GM13977 (cell line): ENCODE measurements around the gene ATE1.
"Not testable (repeated sequence)": the region's sequence is repeated elsewhere in the genome, so short reads cannot be mapped to it uniquely, and the experiment has no call there.

Source experiments
- DNase-seq: peaks from one replicate; pipeline ENCODE4 v3.0.0; 2012; ENCODE audit warnings: low spot score
- in situ Hi-C: fragments of 300-500 bp; cut with MboI; formaldehyde crosslinking; loops from one replicate; pipeline ENCODE4 v1.12.0; 2022; ENCODE audit warnings: low sequenced_read_pairs, low pct_unique_long_range_greater_than_20kb, mixed read lengths, inconsistent platforms; ENCODE audit not compliant: unreplicated experiment
- TF ChIP-seq, protein P1 (sequence below): IDR thresholded peaks from 2 replicates; pipeline ENCODE4 v1.5.1; 2012; ENCODE audit warnings: mild to moderate bottlenecking, control low read depth; ENCODE audit not compliant: insufficient read depth; ENCODE audit errors: extremely low read depth, missing control alignments

The ATE1 gene

DNA sequence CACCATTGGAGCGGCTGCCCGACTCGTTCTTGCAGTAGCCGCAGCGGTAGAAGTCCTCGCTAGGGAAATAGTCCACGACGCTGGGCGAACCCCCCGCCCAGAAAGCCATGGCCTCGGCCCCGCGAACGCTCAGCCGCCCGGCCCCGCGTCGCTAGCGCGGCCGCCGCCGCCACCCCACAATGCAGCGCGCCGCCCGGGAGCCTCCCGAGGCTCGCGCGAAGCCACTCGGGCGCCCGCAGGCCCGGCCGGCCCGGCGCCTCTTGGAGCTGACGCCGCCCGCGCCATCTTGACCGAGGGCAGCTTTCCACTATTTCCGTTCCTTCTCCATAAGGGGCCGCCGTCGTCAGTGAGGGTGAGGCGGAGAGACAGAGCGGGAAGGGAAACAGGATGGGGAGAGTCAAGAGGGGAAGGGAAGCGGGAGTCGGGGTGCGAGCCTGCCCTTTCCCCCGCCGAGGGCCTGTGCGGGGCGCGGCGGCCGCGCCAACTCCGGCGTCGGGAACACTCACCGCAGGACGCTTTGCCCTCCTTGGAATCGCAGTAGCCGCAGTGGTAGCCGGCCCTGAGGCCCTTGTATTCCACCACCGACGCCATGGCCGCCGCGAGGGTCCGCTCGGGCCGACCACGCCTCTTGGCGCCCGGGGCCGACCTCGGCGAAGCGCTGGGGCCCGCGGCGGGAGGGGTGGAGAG is at the start of gene ATE1:
ATE1 (minus strand) TSS at position 191 of the 687 bp plus-strand sequence; CDS start at position 109, 82 bp downstream.
- in situ Hi-C loops, result no loop called here
- TF ChIP-seq, protein P1, sequence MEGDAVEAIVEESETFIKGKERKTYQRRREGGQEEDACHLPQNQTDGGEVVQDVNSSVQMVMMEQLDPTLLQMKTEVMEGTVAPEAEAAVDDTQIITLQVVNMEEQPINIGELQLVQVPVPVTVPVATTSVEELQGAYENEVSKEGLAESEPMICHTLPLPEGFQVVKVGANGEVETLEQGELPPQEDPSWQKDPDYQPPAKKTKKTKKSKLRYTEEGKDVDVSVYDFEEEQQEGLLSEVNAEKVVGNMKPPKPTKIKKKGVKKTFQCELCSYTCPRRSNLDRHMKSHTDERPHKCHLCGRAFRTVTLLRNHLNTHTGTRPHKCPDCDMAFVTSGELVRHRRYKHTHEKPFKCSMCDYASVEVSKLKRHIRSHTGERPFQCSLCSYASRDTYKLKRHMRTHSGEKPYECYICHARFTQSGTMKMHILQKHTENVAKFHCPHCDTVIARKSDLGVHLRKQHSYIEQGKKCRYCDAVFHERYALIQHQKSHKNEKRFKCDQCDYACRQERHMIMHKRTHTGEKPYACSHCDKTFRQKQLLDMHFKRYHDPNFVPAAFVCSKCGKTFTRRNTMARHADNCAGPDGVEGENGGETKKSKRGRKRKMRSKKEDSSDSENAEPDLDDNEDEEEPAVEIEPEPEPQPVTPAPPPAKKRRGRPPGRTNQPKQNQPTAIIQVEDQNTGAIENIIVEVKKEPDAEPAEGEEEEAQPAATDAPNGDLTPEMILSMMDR, result no peak
- peak; percentile 94 for DNase-seq

DNA sequence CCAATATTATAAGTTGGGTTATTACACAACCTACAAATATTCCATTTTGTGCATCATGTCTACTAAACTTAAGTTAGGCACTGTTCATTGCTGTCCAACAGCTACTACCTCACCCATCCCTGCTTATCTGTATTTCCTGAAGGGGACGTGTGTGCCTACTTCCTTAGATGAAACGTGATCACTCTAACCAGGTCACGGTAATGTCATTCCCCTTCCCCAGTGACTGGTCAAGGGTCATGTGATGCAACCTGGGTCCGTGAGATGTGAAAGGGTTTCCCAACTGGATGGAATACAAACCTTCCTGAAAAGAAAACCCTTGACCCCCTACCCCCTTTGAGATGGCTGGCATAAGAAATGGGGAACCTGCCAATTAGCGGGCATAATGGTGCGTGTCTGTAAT is 48.8 kb upstream of the ATE1 start:
- in situ Hi-C loops, result no loop called here
- TF ChIP-seq, protein P1, result no peak
- DNase-seq, result no peak

DNA sequence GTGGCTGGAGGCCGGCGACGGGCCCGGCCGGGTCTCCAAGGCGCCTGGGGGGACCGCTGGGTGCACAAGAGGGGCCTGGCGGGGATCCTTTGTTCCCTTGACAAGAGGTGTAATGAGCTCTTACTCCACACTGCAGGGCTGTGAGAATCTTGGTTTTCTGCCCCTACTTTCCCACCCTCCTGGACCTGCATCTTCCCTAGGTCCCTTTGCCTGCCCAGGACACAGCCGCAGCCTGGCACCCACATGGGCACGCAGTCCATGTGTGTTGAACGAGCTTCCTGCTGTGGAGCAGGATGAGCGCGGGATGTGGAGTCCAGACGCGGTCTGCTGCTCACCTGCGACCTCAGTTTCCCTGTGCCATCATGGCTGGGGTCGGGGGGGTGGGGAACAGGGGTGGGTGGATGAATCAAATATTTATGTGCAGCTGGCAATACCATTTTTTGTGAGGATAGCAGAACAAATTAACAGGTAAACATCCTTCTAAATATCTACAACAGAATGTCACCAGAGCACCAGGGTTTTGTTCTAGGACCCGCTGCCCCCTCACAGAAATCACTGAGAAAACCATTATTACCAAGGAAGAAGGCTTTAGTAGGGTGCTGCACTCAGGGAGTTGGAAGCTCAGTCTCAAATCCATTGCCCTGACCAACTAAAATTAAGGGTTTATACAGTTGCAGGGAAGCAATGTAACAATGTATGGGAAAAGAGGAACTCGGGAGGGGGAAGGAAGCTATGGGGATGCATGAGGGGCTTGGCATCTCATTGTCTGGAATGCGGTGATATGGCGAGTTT is 47.7 kb upstream of the ATE1 start:
- TF ChIP-seq, protein P1, result no peak
- DNase-seq, result peak; percentile 35
- in situ Hi-C loops, result no loop called here

DNA sequence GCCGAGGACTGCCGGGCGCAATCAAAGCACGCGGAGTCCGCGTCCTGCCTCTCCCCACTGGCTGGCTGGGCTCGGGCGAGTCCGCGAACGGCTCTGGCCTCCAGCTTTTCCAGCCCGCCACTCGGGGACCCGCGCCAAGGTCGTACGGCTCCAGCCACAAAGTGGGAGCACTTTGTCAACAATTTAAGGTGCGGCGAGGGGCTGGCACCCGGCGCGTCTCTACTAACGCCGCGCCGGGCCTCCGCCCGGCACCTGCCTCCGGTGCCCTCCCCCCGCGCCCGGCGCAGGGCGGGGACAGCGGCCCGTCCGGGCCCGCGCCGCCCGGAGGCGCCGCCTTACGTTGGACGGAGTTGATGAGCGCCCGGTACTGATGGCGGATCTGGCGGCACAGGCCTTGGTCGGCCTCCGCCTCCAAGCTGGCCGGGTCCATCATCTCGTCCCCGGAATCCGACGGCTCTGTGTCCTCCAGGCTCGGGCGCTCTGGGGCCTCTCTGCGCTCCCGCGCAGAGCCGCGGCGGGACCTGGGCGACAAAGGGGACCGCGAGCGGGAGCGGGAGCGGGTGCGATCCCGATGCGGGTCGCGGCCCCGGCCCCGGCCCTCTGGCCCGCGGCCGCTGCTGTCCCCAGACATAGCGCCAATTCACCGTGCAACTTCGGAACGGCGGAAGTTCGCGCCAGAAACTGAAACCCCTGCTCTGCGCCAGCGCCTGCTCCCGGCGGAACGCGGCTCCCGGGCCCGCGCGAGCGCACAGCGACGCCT is 46.9 kb upstream of the ATE1 start, which contains the start of gene NSMCE4A:
NSMCE4A (minus strand) TSS at position 683 of the 760 bp plus-strand sequence; CDS start at position 631, 52 bp downstream.
- in situ Hi-C loops, result no loop called here
- TF ChIP-seq, protein P1, result peak; percentile 95
- peak; percentile 94 for DNase-seq

DNA sequence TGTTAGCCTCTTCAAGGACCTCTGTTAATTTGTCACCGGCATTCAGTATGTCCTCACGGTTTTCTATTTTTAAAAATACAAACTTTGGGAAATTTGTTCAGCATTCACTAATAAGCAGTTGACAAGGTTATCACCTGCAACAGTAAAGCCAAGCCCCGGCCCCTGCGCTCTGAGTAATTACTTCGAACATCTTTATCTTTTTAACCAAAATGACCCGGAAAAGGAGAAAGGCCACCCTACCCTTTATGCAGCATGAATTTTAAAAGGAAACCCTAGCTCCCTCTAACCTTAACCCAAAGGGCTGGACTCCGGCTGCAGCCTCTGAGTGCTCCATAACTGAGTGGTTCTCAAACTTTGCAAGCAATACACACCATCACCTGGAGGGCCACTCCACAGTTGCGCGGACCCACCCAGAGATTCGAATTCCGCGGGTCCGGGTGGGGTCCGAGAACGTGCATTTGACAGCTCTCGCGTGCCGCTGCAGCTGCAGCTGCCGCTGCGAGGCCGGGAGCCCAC is 46.2 kb upstream of the ATE1 start:
- in situ Hi-C loops, result no loop called here
- TF ChIP-seq, protein P1, result no peak
- no peak for DNase-seq

DNA sequence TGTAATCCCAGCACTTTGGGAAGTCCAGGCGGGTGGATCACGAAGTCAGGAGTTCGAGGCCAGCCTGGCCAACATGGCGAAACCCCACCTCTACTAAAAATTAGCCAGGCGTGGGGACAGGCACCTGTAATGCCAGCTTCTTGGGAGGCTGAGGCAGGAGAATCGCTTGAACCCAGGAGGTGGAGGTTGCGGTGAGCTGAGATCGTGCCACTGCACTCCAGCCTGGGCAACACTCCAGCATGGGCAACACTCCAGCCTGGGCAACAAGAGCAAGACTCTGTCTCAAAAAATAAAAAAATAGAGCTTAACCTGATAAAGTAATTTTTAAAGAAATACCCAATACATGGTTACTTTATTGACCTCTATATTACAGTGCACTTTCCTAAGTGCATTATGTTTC is 41.3 kb upstream of the ATE1 start:
- DNase-seq, in situ Hi-C loops: not testable (repeated sequence)
